SH-SY5Y (cell line): ENCODE data around the gene RNH1.

ENCODE experiments used
- GATA2 ChIP-seq: IDR thresholded peaks from 2 replicates; pipeline ENCODE4 v1.6.1; 2011; ENCODE audit warnings: mild to moderate bottlenecking, low read depth, low read length
- GATA3 ChIP-seq: IDR thresholded peaks from 2 replicates; pipeline ENCODE4 v1.6.1; 2011; ENCODE audit warnings: low read depth, mild to moderate bottlenecking, low read length, moderate library complexity

DNA sequence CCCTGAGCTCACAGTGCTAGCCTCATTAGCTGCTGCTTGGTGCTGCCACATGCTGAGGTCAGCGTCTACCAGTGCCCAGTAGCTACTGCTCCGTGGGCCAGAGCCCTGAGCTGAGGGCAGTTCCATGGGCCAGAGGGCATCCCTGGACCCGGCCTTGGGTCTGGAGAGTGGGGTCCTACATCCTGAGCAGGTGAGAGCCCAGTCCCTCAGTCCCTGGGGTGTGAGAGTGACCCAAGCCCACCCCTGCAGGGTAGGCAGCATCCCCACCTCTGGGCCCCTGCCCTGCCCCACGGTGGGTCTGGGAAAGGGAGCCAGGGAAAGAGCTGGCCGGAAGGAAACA lies 43.7 kb upstream of the RNH1 start:
- TF ChIP-seq GATA3 (no peak), GATA2 (no peak)
